Mucosa of stomach (tissue), 1 donor: ENCODE results near the gene ZNF763.
"Not testable (repeated sequence)": the region's sequence is repeated elsewhere in the genome, so short reads cannot be mapped to it uniquely, and the experiment has no call there.

Source experiments
- H3K27me3 ChIP-seq: one replicate; pipeline ENCODE4 v1.7.0; 2013; ENCODE audit warnings: mild to moderate bottlenecking, low read length; ENCODE audit not compliant: control insufficient read depth, insufficient read depth
- H3K36me3 ChIP-seq: one replicate; pipeline ENCODE4 v1.7.0; 2013; ENCODE audit warnings: low read length; ENCODE audit not compliant: control insufficient read depth, insufficient read depth
- H3K4me1 ChIP-seq: one replicate; pipeline ENCODE4 v1.7.0; 2013; ENCODE audit warnings: mild to moderate bottlenecking, low read length; ENCODE audit not compliant: control insufficient read depth, insufficient read depth
- H3K4me3 ChIP-seq: one replicate; pipeline ENCODE4 v1.7.0; 2013; ENCODE audit warnings: low read length
- H3K9ac ChIP-seq: one replicate; pipeline ENCODE4 v1.7.0; 2013; ENCODE audit warnings: mild to moderate bottlenecking, low read length, moderate library complexity
- H3K9me3 ChIP-seq: one replicate; pipeline ENCODE4 v1.7.0; 2013; ENCODE audit warnings: mild to moderate bottlenecking, low read length, moderate library complexity; ENCODE audit not compliant: control insufficient read depth
- donor health status: Pancreatic carcinoma.

The ZNF763 gene

DNA sequence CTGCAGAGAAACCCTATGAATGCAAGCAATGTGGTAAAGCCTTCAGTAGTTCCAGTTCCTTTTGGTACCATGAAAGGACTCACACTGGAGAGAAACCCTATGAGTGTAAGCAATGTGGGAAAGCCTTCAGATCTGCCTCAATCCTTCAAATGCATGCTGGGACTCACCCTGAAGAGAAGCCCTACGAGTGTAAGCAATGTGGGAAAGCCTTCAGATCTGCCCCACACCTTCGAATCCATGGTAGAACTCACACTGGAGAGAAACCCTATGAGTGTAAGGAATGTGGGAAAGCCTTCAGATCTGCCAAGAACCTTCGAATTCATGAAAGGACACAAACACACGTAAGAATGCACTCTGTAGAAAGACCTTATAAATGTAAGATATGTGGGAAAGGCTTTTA is 14.7 kb downstream of the ZNF763 start:
- Histone ChIP-seq H3K4me1 (no peaks in the 10 kb centered on the region), H3K9ac (no peak overlapping the region), H3K27me3 (no peaks in the 10 kb centered on the region), H3K9me3 (peaks cover 25% of the 10 kb centered on the region), H3K4me3 (no peak overlapping the region), H3K36me3 (no peaks in the 10 kb centered on the region)

DNA sequence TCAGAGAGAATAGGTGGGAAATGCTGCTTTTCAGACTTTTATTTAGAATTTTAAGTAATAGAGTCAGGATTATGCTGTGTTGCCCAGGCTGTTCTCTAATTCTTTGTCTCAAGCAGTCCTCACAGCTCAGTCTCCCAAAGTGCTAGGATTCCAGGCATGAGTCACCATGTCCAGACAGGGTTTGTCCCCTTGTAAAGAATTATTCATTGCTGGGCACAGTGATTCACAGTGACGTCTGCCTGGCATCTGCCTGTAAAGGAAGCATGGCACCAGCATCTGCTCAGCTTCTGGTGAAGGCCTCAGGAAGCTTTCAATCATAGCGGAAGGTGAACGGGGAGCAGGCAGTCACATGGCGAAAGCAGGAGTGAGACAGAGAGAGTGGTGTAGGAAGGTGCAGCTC is 17.7 kb downstream of the ZNF763 start:
- Histone ChIP-seq H3K36me3 (no peaks in the 10 kb centered on the region), H3K9me3 (peaks cover 25% of the 10 kb centered on the region), H3K9ac (no peak overlapping the region), H3K27me3 (no peaks in the 10 kb centered on the region), H3K4me1 (no peaks in the 10 kb centered on the region), H3K4me3 (no peak overlapping the region)

DNA sequence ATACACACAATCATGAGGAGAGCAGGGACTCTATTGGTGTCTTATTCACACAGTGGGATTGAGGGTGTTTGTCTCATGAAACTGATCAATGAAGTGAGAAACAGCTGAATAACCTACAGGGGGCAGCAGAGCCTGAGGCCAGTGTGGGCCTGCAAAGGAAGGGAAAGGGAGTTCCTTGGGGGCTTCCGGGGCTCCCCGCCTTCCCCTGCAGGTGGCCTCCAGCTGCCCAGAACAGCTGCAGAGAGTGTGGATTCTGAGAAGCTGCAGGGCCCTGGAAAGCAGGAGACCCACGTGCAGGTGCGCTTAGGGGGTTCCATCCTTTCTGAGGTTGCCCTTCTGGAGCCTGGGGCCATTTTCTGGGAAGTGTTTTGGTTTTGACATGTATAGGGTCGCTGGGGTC is 20.1 kb downstream of the ZNF763 start:
- H3K9me3 ChIP-seq: peaks cover 9% of the 10 kb centered on the region
- H3K9ac ChIP-seq: no peak overlapping the region
- no peak overlapping the region for H3K4me3 ChIP-seq
- no peaks in the 10 kb centered on the region for H3K36me3 ChIP-seq
- no peaks in the 10 kb centered on the region for H3K4me1 ChIP-seq
- H3K27me3 ChIP-seq: no peaks in the 10 kb centered on the region

DNA sequence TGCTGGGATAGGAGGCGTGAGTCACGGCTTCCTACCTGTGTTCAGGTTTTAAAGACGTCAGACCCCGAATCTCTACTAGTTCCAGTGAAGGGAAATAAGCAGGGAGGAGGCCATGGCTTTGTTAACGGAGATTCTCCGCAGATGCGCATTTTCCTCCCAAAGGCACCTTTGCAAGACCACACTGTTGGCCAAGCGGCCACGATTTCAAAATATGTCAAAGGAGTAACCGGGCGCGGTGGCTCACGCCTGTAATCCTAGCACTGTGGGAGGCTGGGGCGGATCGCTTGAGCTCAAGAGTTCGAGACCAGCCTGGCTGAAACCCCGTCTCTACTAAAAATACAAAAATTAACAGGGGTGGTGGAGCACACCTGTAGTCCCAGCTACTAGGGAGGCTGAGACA is 21.9 kb downstream of the ZNF763 start:
- Histone ChIP-seq H3K27me3 (no peaks in the 10 kb centered on the region), H3K4me1 (peaks cover 4% of the 10 kb centered on the region), H3K4me3 (no peak overlapping the region), H3K36me3 (no peaks in the 10 kb centered on the region), H3K9ac (no peak overlapping the region), H3K9me3 (no peaks in the 10 kb centered on the region)

DNA sequence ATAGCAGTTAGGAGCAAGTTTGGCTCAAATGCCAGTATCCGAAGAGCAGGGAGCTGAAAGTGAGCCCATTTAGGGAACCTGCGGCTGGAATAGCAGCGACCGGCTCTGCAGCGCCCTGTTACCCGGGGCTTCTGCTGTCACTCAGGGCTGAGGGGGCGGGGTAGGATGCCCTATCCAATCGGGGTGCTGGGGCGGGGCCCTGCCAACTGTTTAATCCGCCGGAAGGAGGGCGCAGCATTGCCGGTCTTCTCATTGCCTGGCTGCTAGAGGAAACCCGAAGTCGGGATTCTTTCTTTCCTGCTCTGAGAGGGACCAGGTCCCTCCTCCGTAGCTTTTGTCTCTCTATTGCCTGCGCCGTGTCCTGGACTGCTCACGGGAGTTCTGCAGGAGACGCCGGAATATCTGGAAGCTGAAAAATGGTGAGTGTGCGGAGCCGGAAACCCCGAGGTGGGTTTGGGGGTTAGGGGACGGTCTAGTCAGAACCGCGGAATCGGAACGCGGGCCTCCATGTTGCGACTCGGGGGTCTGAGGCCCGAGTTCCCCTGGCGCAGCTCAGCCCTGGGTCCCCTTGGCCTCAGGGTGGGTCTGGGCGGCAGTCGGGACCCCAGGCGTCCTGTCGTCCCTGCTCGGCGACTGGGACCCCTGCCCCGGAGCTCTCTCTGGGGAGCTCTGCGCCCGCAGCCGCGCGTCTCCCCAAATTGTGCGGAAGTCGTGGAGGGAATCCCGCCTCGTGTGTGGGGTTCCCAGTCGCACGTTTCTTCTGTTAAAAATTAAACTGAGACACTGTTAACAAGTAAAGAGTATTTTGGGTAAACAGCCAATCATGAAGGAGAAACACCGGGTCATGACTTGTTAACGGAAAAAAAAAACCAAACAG is 22.8 kb downstream of the ZNF763 start:
- no peaks in the 10 kb centered on the region for H3K9me3 ChIP-seq
- no peaks in the 10 kb centered on the region for H3K36me3 ChIP-seq
- peak overlapping the region; percentile 86 for H3K4me3 ChIP-seq
- peak overlapping the region; percentile 68 for H3K9ac ChIP-seq
- H3K27me3 ChIP-seq: no peaks in the 10 kb centered on the region
- peaks cover 10% of the 10 kb centered on the region for H3K4me1 ChIP-seq

DNA sequence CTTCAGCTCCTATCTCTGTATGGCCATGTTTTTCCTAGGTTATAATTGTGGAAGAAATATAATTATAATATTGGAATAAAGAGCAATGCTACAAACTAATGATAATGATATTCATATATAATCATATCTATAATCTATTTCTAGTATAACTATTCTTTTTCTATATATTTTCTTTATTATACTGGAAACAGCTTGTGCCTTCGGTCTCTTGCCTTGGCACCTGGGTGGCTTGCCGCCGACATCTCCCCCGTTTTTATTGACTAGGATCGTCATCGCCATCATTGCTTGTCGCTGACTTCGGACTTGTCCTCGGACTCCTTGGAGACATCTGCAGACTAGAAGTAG is 24.2 kb downstream of the ZNF763 start:
- Histone ChIP-seq H3K27me3 (no peaks in the 10 kb centered on the region), H3K36me3 (no peaks in the 10 kb centered on the region), H3K4me3 (no peak overlapping the region), H3K9ac (no peak overlapping the region), H3K9me3 (no peaks in the 10 kb centered on the region), H3K4me1 (peaks cover 13% of the 10 kb centered on the region)

DNA sequence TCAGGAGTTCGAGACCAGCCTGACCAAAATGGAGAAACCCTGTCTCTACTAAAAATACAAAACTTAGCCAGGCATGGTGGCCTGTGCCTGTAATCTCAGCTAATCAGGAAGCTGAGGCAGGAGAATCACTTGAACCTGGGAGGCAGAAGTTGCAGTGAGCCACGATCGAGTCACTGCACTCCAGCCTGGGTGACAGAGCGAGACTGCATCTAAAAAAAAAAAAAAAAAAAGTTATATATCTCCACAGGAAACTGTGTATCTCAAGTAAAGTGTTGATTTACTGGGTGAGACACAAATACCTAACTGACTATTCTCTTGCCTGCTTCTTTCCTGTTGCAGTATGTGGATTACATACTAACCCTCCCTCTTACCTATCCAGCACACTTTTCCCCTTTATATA is 27.1 kb downstream of the ZNF763 start:
- not testable (repeated sequence) for H3K9me3 ChIP-seq, H3K27me3 ChIP-seq, H3K9ac ChIP-seq, H3K36me3 ChIP-seq, H3K4me3 ChIP-seq
- peaks cover 13% of the 10 kb centered on the region for H3K4me1 ChIP-seq

DNA sequence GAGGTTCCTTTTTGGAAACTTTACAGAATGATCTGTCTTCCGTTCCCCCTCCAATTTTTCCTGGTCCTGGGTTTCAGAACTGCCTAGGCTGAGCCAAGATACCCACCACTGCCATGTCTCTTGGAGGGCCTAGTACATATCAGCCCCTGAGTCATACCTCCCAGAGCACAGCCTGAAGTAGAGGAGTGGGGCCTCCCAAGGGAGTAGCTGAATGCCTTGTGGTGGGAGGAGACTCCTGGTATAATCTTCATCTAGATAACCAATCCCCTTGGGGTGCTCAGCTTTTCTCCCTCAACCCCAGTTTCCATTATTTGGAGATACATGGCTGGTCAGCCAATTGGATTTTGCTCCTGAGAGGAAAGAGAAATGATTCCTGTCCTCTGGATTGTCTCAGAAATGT is 30.3 kb downstream of the ZNF763 start:
- no peak overlapping the region for H3K9ac ChIP-seq
- H3K36me3 ChIP-seq: no peaks in the 10 kb centered on the region
- H3K4me1 ChIP-seq: peaks cover 13% of the 10 kb centered on the region
- H3K4me3 ChIP-seq: no peak overlapping the region
- no peaks in the 10 kb centered on the region for H3K27me3 ChIP-seq
- no peaks in the 10 kb centered on the region for H3K9me3 ChIP-seq

DNA sequence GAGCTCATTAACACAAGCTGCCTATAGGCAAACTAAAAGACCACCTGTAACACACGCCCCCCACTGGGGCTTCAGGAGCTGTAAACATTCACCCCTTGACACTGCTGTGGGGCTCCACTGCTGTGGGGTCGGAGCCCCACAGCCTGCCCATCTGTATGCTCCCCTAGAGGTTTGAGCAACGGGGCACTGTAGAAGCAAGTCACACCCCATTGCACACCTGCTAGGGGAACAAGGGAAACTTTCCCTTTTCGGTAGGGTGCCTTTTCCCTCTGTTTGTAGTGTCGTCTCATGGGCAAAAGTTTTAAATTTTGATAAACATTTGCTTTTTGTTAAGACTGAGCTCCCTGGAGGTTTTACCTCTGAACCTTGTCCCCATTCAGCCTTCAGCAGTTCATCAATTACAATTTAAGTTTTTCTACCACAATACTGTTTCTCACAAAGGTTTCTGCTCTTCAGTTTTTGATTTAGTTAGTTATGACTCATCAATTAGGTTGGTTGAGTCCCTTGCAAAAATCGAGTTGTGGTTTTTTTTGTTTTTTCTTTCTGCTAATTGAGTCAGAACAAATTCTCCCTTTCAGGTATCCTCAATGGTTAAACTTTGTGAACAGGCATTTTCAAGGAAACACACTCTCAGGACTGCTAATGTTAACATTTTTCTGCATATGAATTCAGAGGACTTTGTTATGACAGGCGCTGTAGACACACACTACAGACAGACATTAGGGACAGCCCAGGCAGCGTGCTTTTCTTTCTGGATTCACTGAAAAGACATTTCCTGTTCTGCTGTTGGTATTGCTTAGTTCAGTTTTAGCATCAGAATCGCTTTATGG is 35.5 kb downstream of the ZNF763 start:
- H3K4me1 ChIP-seq: no peaks in the 10 kb centered on the region
- H3K9ac ChIP-seq: no peak overlapping the region
- H3K36me3 ChIP-seq: no peaks in the 10 kb centered on the region
- H3K9me3 ChIP-seq: no peaks in the 10 kb centered on the region
- no peaks in the 10 kb centered on the region for H3K27me3 ChIP-seq
- no peak overlapping the region for H3K4me3 ChIP-seq

DNA sequence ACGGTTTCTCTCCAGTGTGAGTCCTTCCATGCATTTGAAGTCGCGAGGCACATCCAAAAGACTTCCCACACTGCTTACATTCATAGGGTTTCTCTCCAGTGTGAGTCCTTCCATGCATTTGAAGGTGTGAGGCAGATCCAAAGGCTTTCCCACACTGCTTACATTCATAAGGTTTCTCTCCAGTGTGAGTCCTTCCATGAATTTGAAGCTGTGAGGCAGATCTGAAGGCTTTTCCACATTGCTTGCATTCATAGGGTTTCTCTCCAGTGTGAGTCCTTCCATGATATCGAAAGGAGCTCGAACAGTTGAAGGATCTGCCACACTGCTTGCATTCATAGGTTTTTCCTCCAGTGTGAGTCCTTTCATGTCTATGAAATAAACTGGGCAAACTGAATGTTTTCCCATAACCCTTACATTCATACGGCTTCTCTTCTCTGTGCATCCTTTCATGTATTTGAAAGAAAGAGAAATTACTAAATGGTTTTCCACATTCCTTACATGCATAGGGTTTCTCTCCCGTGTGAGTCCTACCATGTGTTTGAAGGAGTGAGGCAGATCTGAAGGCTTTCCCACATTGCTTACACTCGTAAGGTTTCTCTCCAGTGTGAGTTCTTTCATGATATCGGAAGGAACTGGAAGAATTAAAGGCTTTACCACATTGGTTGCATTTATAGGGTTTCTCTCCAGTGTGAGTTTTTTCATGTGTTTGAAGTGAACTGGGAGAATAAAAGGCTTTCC is 50.3 kb downstream of the ZNF763 start:
- Histone ChIP-seq H3K4me1 (no peaks in the 10 kb centered on the region), H3K9me3 (peaks cover 24% of the 10 kb centered on the region), H3K9ac (no peak overlapping the region), H3K4me3 (no peak overlapping the region), H3K36me3 (peaks cover 13% of the 10 kb centered on the region), H3K27me3 (no peaks in the 10 kb centered on the region)

DNA sequence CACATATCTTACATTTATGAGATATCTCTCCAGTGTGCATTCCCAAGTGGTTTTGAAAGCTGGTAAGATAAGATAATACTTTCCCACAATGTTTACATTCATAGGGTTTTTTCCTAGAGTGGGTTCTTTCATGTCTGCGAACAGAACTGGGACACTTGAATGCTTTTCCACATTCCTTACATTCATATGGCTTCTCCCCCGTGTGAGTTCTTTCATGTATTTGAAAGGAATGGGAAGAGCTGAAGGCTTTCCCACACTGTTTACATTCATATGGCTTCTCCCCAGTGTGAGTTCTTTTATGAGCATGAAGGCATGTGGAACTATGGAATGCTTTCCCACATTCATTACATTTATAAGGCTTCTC is 50.9 kb downstream of the ZNF763 start:
- H3K27me3 ChIP-seq: no peaks in the 10 kb centered on the region
- H3K4me3 ChIP-seq: no peak overlapping the region
- H3K36me3 ChIP-seq: peaks cover 13% of the 10 kb centered on the region
- H3K9ac ChIP-seq: no peak overlapping the region
- no peaks in the 10 kb centered on the region for H3K4me1 ChIP-seq
- H3K9me3 ChIP-seq: peaks cover 24% of the 10 kb centered on the region
